Fibroblast of peridontal ligament (primary cell): ENCODE measurements around the gene HAP1.
"Not testable (repeated sequence)": the region's sequence is repeated elsewhere in the genome, so short reads cannot be mapped to it uniquely, and the experiment has no call there.

Experiments used
- DNase-seq: peaks from one replicate; pipeline ENCODE4 v3.0.0-alpha.2; 2010; ENCODE audit errors: extremely low read depth

HAP1 gene, protein sequence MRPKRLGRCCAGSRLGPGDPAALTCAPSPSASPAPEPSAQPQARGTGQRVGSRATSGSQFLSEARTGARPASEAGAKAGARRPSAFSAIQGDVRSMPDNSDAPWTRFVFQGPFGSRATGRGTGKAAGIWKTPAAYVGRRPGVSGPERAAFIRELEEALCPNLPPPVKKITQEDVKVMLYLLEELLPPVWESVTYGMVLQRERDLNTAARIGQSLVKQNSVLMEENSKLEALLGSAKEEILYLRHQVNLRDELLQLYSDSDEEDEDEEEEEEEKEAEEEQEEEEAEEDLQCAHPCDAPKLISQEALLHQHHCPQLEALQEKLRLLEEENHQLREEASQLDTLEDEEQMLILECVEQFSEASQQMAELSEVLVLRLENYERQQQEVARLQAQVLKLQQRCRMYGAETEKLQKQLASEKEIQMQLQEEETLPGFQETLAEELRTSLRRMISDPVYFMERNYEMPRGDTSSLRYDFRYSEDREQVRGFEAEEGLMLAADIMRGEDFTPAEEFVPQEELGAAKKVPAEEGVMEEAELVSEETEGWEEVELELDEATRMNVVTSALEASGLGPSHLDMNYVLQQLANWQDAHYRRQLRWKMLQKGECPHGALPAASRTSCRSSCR

DNA sequence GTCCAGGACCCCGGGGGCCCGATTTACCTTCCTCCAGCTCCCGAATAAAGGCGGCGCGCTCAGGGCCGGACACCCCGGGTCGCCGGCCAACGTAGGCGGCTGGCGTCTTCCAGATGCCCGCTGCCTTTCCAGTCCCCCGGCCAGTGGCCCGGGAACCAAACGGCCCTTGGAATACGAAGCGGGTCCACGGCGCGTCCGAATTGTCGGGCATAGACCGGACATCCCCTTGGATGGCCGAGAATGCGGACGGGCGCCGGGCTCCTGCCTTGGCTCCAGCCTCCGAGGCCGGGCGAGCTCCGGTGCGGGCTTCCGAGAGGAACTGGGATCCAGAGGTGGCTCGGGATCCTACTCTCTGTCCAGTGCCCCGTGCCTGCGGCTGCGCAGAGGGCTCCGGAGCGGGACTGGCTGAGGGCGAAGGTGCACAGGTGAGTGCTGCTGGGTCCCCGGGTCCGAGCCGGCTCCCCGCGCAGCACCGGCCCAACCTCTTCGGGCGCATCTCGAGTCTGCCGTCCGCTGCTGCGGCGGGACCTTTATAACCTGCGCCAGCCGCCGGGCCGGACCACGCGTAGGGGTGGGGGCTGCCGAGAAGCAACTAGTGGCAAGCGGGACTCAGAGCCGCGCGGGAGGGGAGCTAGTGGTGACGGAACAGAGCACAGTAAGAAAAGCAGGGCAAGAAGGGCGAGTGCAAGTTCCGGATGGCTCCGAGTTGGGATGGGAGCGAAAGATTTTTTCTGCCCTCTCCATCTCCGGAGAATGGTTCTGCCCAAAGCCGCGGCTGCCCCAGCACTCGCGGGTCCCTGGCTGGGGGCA lies at the start of gene HAP1:
HAP1 (minus strand) TSS at position 505 of the 810 bp plus-strand sequence; CDS start at position 496, 9 bp downstream.
- peak; percentile 12 for DNase-seq

DNA sequence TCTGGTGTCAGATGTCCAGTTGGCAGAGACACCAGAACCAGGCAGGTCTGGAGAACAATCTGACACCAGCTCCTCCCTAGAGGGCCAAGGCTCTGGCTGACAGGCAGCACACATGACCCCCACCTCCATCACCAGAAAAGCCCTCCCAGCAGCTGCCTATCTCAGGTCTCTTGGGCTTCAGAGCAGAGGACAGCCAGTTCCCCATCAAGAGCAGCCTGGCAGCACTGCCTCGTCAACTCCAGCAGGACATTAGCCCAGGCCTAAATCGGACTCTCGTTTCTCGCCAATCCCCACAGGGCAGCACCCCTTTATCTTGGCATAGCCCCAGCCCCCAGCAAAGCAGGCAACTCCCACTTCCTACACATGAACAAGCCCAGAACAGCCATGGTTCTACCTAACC lies 47.7 kb upstream of the HAP1 start:
- no peak for DNase-seq

DNA sequence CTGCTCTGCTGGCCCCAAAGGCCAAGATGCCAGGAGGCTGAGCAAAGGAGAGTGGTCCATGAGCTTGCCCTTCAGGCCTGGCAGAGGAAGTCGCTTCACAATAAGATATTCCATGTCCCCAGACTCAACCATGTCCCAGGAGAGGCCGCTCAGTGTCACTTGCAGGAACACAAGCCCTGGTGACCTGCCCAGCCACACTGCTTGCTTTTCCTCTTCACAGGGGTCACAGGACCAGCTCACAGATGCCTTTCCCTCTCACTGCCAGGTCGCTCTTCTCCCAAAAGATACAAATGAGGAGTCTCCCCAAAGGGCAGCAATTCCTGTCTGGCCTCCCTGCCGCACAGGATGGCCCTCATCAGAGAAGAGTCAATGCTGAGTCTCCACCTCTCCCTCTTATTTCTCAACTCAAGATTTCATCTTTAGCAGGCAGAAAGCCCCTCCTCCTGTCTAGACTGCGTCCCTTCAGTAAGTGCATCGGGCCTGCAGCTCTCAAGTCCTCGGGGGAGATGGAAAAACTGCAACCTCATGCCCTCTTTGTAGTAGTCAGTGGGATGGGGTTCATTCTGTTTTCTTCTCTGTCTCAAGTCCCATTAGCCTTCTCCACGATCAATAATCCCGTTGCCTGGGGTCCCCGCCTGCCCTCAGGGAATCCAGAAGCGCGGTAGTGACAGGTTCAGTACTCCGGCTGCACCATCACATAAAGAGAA lies 47.1 kb upstream of the HAP1 start:
- no peak for DNase-seq

DNA sequence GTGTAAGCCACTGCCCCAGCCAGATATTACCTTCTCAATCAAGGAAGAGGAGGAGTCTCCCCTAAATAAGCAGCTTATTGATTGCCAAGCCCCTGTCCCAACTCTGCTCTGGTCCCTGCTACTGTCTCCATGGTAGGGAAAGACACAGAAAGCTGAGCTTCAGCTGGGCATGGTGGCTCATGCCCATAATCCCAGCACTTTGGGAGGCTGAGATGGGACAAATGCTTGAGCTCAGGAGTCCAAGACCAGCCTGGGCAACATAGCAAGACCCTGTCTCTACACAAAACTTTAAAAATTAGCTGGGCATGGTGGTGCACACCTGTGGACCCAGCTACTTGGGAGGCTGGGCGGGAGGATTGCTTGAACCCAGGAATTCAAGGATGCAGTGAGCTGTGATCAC lies 45.5 kb upstream of the HAP1 start:
- DNase-seq, result no peak

DNA sequence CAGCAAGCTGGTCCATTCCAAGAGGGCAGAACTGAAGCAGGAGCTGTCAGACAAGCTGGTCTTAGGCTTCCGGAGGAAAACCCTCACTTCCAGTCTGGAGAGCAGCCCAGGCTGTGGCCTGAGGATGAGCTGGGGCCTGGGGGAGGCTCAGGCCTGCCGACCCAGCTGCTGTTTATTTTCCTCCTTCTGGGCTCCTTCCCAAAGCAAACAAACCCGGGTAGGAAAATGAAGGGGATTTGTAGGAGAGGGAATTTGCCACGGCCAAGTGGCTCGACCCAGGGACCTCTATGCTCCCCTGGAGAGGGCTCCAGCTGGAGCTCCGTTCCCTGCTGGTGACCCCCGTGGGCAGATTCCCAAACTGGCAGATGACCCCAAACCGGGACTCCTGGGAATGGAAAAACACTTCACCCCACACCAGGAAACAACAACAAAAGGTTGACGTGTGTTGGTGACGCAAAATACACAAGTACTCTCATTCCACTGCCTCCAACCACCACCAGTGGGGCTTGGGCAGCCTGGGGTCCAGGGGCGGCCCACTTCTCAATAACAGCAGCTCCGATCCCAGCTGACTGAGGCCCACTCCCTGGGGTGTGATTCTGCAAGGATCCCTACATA lies 43.2 kb upstream of the HAP1 start:
- DNase-seq, result peak; percentile 94

DNA sequence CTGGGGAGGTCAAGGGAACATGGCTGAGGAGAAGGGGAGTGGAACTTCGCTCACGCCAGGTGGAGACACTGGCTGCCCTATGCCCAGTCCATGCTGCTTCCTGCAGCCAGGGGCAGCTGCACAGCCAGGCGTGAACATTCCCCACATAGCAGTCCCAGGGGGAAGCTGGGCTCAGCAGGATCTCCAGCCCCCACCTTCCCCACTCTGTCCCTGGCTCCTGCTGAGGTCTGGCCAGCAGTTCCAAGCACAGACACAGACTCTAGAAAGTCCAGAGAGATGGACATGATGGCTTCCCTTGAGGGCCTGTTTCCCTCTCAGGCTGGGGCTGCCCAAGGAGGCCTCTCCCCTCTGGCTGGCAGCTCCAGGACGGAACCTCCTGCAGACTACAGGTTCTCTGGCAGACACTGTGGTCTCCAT lies 42.7 kb upstream of the HAP1 start:
- no peak for DNase-seq

DNA sequence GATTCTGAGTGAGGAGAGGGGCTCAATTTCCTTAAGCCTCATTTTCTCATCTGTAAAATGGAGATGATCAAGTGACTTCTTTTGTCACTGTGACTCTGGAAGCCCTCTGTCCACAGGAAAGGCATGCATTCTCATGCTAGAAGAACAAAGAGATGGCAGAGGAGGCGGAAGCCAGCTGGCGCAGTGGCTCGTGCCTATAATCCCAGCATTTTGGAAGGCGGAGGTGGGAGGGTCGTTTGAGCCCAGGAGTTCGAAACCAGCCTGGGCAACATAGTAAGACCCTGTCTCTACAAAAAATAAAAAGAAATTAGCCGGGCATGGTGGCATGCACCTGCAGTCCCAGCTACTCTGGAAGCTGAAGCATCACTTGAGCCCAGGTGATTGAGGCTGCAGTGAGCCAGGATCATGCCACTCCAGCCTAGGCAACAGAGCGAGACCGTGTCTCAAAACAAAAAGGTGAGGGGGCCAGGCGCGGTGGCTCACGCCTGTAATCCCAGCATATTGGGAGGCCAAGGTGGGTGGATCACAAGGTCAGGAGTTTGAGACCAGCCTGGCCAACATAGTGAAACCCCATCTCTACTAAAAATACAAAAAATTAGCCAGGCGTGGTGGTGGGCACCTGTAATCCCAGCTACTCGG lies 41.9 kb upstream of the HAP1 start:
- not testable (repeated sequence) for DNase-seq

DNA sequence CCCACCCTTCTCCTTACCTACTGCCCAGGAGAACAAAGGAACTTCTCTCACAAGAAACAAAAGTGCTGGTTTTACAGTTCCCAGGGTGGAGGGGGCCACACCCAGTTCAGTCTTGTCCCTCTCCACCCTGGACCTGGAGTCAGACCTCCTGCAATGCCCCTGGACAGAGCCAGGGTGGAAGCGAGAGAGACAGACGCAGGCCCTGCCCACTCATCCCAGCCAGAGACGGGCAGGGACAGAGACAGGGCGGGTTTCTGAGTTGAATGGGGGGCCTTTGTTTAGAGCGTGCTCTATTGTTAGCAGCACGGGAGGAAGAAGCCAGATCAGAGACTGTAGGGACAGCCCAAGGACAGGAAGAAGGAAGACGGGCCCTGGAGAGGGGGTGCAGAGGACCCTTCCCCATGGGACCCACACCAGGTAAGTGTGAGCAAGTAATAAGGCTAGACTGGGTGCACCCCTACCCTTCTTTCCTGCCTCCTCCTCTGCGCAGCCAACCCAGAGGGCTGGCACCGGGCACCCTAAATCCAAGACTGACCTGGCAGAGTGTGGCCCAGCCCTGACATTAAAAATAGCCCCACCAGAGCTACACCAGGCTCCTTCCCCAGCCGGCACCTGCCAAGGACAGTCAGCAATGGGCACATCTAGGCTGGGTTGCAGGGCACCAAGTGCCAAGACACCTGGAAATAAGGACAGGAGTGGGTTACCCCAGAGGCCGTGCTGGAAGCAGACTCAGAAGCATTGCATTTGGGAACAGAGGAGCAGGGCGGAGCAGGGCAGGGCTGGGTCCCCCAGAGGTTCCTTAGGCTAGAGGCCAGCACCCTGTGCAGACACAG lies 41.2 kb upstream of the HAP1 start:
- no peak for DNase-seq

DNA sequence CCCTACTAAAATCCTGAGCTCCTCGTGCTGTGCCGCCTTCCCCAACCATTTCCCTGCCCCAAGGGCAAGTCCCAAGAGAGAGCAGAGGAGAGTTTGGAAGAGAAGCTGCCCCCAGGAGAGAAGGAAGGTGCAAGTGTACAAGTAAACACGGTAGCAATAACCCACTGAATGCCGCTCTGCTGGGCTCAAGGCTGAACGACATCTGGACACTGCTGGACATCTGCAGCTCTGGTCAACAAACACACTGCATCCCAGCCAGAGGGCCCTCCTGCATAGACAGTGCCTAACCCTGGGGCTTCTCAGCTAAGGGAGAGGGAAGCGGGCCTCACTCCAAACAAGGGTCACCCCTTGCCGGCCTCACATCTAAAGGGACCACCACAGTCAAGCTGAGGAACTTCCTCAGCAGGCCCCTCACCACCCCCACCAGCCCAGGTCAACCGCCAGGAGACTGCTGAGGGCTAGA lies 39.3 kb upstream of the HAP1 start:
- DNase-seq, result no peak

DNA sequence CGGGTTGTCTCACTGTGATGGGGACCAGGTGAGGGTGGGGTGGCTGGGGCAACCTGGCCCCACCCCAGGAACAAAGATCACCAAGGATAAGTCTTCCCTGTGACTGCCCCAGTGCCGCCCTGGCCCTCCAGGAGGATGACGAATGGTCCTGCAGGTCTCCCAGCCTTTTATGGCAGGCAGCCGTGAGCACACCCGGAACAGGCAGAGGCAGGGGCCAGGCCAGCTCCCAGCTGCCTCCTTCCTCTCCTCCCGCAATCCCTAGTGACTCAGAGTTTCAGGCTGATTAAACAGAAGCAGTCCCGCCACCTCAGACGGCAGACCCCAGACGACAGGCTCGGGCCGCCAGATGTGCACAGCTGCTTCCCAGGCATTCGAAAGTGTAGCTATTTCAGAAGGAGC lies 38.7 kb upstream of the HAP1 start:
- DNase-seq, result peak; percentile 61

DNA sequence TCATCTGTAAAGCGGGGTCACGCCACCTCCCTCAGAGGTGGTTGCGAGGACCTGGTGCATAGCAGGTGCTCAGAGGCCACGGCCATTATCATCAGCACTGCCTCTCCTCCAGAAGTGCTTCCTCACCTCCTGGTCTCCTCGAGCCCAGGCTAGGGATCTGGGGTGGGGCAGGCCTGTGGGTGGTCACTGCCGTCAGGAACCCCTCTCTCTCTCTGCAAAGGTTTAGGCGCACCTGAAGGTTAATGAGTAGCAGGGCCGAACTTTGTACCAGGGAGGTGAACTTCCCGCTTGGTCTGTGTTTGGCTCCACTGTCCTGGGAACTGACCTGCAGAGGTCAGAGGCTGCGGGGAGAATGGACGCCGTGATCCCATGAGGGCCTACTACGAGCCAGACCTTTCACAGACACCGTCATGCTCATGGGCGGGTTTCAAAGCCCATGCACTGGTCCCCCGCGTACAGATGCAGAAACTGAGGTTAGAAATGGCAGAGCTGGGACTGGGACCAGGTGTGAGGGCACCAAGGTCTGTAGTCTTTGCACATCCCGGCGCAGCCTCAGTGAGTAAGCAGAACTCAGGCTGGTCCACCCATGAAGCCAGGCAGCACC lies 38.2 kb upstream of the HAP1 start:
- no peak for DNase-seq

DNA sequence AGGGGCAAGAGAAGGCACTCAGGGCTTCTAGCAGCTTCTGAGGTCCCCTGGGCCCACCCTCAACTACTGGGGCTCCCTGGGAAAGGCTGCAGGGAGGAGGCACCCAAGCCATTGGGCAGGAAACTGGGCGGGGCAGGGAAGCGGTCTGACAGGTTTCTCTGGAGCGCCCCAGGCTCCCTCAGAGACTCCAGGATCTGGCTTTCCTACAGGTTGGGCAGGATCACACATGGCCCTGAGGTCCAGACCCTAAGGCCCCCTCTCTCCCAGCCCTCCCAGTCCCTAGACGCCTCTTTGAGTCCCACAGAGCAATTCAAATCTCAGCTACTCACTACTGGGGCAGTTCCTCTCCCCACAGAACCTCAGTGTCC lies 37.8 kb upstream of the HAP1 start:
- DNase-seq, result no peak

DNA sequence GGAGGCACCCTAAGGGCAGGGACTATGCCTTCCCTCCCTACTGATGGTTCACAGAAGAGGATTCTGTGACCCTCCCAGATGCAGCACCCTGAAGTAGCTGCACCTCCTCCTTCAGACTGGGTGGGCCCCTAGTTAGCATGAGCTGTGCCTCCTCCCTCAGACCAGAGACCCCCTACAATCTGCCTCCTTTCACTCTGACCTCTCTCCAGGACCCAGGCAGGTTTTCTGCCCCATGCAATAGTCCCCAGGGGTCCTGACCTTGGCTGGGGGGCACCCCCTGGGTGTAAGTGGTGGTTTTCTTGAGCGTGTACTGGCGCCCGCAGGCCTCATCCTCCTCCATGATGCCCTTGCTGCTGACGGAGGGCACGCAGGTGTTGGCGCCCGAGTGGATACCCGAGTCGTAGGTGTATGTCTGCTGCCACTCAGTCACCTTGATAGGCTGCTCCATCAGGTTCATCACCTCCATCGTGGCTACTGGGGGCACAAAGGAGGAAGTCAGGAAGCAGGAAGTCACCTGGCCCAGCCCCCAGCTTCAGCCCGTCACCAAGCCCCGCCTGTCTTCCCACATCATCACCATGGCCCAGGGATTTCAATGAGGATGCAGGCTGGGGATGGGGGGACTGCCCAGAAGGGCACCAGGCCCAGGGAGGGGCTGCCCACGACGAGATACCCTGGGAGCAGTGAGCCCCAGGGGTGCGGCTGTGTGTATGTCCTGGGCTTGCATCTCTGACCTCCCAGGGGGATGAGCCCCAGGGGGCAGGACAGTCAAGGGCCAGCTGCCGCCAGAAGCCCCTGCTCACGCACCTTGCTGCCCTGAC lies 37.2 kb upstream of the HAP1 start:
- no peak for DNase-seq

DNA sequence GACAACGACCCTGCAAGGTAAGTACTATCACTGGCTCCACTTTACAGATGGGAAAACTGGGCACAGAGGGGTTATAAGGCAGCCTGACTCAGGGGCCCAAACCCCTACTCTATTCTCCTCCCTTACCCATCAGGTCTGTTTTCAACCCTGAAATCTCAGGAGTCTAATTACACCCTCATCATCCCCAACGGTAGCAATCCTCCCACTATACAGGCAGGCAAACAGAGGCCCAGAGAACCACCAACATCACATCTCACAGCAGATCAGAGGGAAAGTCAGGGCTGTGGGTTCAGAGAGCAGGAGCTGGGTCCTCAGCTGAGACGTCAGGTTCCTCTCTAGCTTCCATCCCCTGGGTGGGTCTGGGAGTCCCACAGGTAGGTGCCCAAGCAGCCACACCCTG lies 35.5 kb upstream of the HAP1 start:
- DNase-seq, result no peak

DNA sequence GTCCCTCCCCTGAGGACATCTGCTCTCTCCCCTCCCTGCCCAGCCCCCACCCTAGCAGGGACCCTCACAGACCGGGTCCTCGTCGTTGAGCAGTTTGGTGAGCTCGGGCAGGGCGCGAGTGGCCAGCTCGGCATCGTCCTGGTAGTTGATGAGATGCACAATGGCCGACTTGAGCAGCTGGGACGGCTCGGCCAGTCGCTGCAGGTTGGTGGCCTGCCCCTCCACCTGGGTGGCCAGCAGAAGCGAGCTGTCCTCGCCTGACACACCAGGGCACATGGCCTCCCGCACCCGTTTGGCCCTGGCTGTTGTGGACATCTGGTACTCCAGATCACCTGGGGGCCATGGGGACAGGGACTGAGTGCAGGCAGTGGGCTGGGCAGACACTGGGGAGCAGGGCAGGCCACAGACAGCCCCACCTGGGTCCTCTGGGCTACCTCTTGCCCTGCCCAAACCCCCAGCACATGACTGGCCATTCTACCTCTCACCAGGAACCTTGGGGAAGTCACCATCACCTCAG lies 35.0 kb upstream of the HAP1 start:
- no peak for DNase-seq

DNA sequence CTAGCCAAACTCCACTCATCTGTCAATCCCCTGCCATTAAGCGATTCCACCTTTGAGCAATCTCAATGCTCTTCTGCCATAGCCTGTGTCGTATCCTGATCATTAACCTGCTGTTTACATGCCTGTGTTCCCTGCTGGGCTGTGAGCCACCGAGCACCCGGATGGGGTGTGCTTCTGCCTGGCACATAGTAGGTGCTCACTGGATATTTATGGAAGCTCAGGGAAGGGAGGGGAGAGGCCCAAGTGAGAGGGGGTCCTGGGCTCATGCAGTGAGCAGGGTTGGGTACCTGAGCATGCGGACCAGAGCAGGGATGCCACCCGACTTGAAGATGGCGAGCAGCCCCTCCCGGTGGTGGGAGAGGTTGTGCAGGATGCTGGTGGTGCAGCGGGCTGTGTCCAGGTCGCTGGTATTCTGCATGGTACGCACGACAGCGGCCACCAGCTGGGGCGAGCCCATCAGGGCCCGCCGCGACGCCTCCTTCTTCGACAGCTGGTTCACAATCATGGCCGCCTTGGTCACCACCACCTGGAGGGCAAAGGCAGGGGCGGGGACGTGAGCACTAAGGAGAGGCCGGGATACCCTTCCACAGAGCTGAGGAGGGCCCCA lies 34.3 kb upstream of the HAP1 start:
- no peak for DNase-seq

DNA sequence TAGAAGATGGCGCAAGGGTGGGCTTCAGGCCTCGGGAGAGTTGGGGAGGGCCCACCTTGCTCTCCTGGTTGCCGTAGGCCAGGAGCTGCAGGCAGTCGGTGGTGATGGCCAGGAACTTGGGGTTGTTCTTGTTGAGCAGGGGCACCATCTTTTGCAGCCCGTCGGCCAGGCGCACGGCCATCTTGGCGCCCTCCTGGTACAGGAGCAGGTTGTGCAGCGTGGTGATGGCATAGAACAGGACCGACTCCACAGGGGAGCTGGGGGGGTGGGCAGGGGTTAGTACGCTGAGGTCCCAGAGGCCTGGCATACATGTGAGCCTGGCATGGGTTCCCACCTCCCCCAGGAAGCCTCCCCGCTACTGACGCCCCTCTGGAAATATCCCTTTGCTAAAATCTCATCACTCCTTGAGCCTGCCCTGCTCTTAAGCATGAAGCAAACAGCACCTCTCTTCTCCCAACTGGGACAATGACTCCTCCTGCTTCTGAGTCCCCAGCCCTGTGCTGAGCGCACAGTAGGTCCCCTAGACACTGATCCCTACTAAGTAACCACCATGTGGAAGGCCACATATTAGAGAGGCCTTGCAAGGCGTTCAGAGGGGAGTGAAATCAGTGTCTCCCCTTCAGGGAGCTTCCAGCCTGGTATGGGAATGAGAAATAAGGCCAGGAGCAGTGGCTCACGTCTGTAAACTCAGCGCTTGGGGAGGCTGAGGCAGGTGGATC lies 33.0 kb upstream of the HAP1 start:
- no peak for DNase-seq
